ENCODE results near the gene PPP1R8.

DNA sequence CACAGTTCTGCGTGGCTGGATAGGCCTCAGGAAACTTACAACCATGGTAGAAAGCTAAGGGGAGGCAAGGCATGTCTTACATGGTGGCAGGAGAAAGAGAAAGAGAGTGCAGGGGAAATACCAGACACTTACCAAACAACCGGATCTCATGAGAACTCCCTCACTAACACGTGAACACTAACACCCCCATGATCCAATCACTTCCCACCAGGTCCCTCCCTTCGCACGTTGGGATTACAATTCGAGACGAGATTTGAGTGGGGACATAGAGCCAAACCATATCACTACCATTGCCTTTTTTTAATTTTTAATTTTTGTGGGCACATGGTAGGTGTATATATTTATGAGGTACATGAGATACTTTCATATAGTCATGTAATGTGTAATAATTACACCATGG is 23.8 kb upstream of the PPP1R8 start:
- no peak for TF ChIP-seq FOXM1 (IDR thresholded peaks at IDR 0.05; ENCODE audit: borderline replicate concordance)
- no peak for TF ChIP-seq BHLHE40 (IDR thresholded peaks at IDR 0.05; ENCODE audit: borderline replicate concordance)
- TF ChIP-seq FOXA1 (IDR thresholded peaks at IDR 0.05), result no peak
- TF ChIP-seq CTBP1 (IDR thresholded peaks at IDR 0.05; ENCODE audit: borderline replicate concordance), result no peak
- TF ChIP-seq SP1 (IDR thresholded peaks at IDR 0.05), result no peak
- no peak for TF ChIP-seq FOXK2 (IDR thresholded peaks at IDR 0.05)
- TF ChIP-seq L3MBTL2 (conservative IDR thresholded peaks at IDR 0.05), result no peak
- no peak for TF ChIP-seq NFRKB (IDR thresholded peaks at IDR 0.05)
- TF ChIP-seq ZNF384 (IDR thresholded peaks at IDR 0.05), result no peak
- TF ChIP-seq HDGF (IDR thresholded peaks at IDR 0.05; ENCODE audit: borderline replicate concordance), result no peak
- TF ChIP-seq SUZ12 (IDR thresholded peaks at IDR 0.05), result no peak
- TF ChIP-seq, protein P1, sequence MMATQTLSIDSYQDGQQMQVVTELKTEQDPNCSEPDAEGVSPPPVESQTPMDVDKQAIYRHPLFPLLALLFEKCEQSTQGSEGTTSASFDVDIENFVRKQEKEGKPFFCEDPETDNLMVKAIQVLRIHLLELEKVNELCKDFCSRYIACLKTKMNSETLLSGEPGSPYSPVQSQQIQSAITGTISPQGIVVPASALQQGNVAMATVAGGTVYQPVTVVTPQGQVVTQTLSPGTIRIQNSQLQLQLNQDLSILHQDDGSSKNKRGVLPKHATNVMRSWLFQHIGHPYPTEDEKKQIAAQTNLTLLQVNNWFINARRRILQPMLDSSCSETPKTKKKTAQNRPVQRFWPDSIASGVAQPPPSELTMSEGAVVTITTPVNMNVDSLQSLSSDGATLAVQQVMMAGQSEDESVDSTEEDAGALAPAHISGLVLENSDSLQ (IDR thresholded peaks at IDR 0.05), result no peak
- no peak for TF ChIP-seq ARNT (IDR thresholded peaks at IDR 0.05)
